Measurements from ENCODE around the gene SNPH.
A peak's percentile ranks its signal among the peaks of the same experiment; 100 is the strongest.

Gene SNPH

GRCh38 chr20:1265226-1265915, 723 bp upstream of the SNPH start:
- no peak for DNase-seq

GRCh38 chr20:1265916-1266166, 253 bp upstream of the SNPH start:
- DNase-seq, result no peak

GRCh38 chr20:1267161-1267560, 1.1 kb downstream of the SNPH start:
- DNase-seq, result no peak

GRCh38 chr20:1267809-1268374, 1.8 kb downstream of the SNPH start:
- no peak for DNase-seq

- DNase-seq, result no peak
Measured at GRCh38 chr20:1269235-1269634, 3.1 kb downstream of the SNPH start.

- DNase-seq, result no peak
Measured at GRCh38 chr20:1269850-1270249, 3.8 kb downstream of the SNPH start.

GRCh38 chr20:1272368-1273100, 6.4 kb downstream of the SNPH start:
- no peak for DNase-seq

GRCh38 chr20:1273366-1273765, 7.3 kb downstream of the SNPH start:
- no peak for DNase-seq

- no peak for DNase-seq
Measured at GRCh38 chr20:1274485-1275311, 8.6 kb downstream of the SNPH start.

GRCh38 chr20:1275919-1276318, 9.8 kb downstream of the SNPH start:
- DNase-seq, result no peak

GRCh38 chr20:1277529-1278322, 11.6 kb downstream of the SNPH start:
- DNase-seq, result no peak

GRCh38 chr20:1278993-1279392, 12.9 kb downstream of the SNPH start:
- no peak for DNase-seq

GRCh38 chr20:1280195-1281102, 14.4 kb downstream of the SNPH start:
- DNase-seq, result no peak

GRCh38 chr20:1281279-1282057, 15.4 kb downstream of the SNPH start:
- DNase-seq, result no peak

GRCh38 chr20:1282966-1283365, 16.9 kb downstream of the SNPH start:
- no peak for DNase-seq

- no peak for DNase-seq
Measured at GRCh38 chr20:1283522-1284510, 17.7 kb downstream of the SNPH start.

GRCh38 chr20:1286267-1287024, 20.4 kb downstream of the SNPH start:
- DNase-seq, result peak; percentile 36

GRCh38 chr20:1287306-1287705, 21.2 kb downstream of the SNPH start:
- peak; percentile 7 for DNase-seq
